DND-41 (cell line): Measurements from ENCODE around the gene PPP3CA.

Source experiments
- ATAC-seq: fragments of 200-7000 bp; cut with Tn5 transposase; 3 replicates; pipeline ENCODE4 v1.9.1; 2021; ENCODE audit warnings: low read depth; ENCODE audit not compliant: insufficient read depth
- DNase-seq: peaks from one replicate; pipeline ENCODE4 v3.0.0-alpha.2; 2020
- H2AFZ ChIP-seq: 2 replicates; pipeline ENCODE4 v1.6.0; 2012; ENCODE audit warnings: low read depth, low read length
- H3K27ac ChIP-seq: 2 replicates; pipeline ENCODE4 v1.5.1; 2012; ENCODE audit warnings: low read length, inconsistent platforms
- H3K27me3 ChIP-seq: fragments of 200-600 bp; sonication (generic); 2 replicates; pipeline ENCODE4 v1.6.0; 2012; ENCODE audit warnings: low read length, mild to moderate bottlenecking, inconsistent platforms; ENCODE audit not compliant: insufficient read depth, poor library complexity
- H3K36me3 ChIP-seq: 2 replicates; pipeline ENCODE4 v1.5.1; 2012; ENCODE audit warnings: low read length, inconsistent platforms; ENCODE audit not compliant: insufficient read depth
- H3K4me1 ChIP-seq: 2 replicates; pipeline ENCODE4 v1.5.1; 2012; ENCODE audit warnings: mild to moderate bottlenecking, low read length; ENCODE audit not compliant: insufficient read depth
- H3K4me2 ChIP-seq: 2 replicates; pipeline ENCODE4 v1.6.0; 2012; ENCODE audit warnings: mild to moderate bottlenecking, moderate library complexity, low read length, inconsistent platforms; ENCODE audit not compliant: insufficient read depth
- H3K4me3 ChIP-seq, 2 experiments: fragments of 200-600 bp in 1 of 2; shearing (Covaris generic) in 1 of 2; 2 replicates each; pipeline ENCODE4 v1.5.1; 2012 to 2016; ENCODE audit warnings: inconsistent platforms in 2 of 2, low read length in 2 of 2, mild to moderate bottlenecking in 2 of 2, low read depth in 1 of 2, moderate library complexity in 1 of 2
- H3K79me2 ChIP-seq: 2 replicates; pipeline ENCODE4 v1.6.0; 2012; ENCODE audit warnings: low read length, inconsistent platforms; ENCODE audit not compliant: insufficient read depth
- H3K9ac ChIP-seq: 2 replicates; pipeline ENCODE4 v1.6.0; 2012; ENCODE audit warnings: low read depth, mild to moderate bottlenecking, inconsistent platforms, low read length, moderate library complexity
- H3K9me3 ChIP-seq: 2 replicates; pipeline ENCODE4 v1.5.1; 2012; ENCODE audit warnings: low read length, moderate library complexity, mild to moderate bottlenecking, inconsistent platforms; ENCODE audit not compliant: insufficient read depth, severe bottlenecking
- H4K20me1 ChIP-seq: 2 replicates; pipeline ENCODE4 v1.6.0; 2012; ENCODE audit warnings: low read length; ENCODE audit not compliant: insufficient read depth
- CTCF ChIP-seq: IDR thresholded peaks from 2 replicates; pipeline ENCODE4 v1.5.1; 2012; ENCODE audit warnings: borderline replicate concordance, low read length, moderate library complexity, mild to moderate bottlenecking; ENCODE audit not compliant: poor library complexity, severe bottlenecking; ENCODE audit errors: extremely low read depth
- EZH2 ChIP-seq: IDR thresholded peaks from 3 replicates; pipeline ENCODE4 v1.6.1; 2012; ENCODE audit warnings: borderline replicate concordance, low read depth, mild to moderate bottlenecking, moderate library complexity, low read length, inconsistent platforms; ENCODE audit not compliant: severe bottlenecking

PPP3CA gene

GRCh38 chr4:101289306-101289705, 58.0 kb downstream of the PPP3CA start:
- Histone ChIP-seq H2AFZ (no peak overlapping the region), H3K4me2 (no peak overlapping the region), H3K36me3 (no peaks in the 10 kb centered on the region), H3K27me3 (no peaks in the 10 kb centered on the region), H3K9ac (no peak overlapping the region), H3K27ac (no peak overlapping the region), H4K20me1 (peaks cover 8% of the 10 kb centered on the region; the same call in 1 of the 2 replicates), H3K9me3 (no peaks in the 10 kb centered on the region), H3K4me1 (no peaks in the 10 kb centered on the region), H3K4me3 (no peak overlapping the region), H3K79me2 (peaks cover 22% of the 10 kb centered on the region)
- TF ChIP-seq CTCF (no peak), EZH2 (no peak)
- ATAC-seq (no peak), DNase-seq (no peak)

DNA sequence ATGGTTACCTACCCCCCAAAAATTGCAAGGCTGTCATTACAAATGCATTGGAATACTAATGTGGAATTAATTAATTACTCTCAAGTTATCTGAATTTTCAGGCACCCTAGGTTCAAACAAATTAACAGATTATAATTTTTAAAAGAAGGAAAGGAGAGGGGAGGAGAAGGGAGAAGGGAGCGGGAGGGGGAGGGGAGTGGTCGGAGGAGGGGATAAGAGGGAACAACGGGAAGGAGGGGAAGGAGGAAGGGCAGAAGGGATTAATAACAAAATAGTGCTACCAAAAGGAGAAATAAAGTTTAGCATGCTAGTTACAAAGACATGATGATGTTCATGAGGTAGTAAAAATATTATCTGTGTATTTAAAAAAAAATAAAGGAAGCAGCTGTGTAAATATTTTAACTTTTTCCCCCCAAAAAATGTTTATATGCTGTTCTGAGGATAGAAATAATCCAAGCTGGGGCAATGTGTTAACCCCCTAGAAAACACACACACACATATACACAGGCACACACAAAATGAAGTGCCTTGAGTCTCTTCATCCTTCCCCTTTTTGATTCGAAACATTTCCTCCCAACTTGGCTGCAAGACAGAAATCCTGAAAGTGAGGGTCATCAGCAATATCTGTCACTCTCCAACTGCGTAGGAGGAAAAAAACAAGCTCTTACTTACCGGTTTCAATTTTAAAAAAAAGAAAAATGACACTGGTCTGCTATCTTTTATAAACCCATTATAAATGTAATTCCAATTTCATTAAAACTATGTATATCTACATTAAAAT, 58.8 kb downstream of the PPP3CA start:
- peaks cover 8% of the 10 kb centered on the region; the same call in 1 of the 2 replicates for H4K20me1 ChIP-seq
- H3K79me2 ChIP-seq, result peaks cover 22% of the 10 kb centered on the region
- no peak for TF ChIP-seq CTCF
- TF ChIP-seq EZH2, result no peak
- no peak overlapping the region for H3K9ac ChIP-seq
- no peaks in the 10 kb centered on the region for H3K4me1 ChIP-seq
- no peak overlapping the region for H3K27ac ChIP-seq
- ATAC-seq, result no peak
- no peak overlapping the region for H2AFZ ChIP-seq
- no peaks in the 10 kb centered on the region for H3K9me3 ChIP-seq
- H3K36me3 ChIP-seq, result no peaks in the 10 kb centered on the region
- no peak overlapping the region for H3K4me2 ChIP-seq
- H3K27me3 ChIP-seq, result no peaks in the 10 kb centered on the region
- H3K4me3 ChIP-seq, result no peak overlapping the region
- no peak for DNase-seq

DNA sequence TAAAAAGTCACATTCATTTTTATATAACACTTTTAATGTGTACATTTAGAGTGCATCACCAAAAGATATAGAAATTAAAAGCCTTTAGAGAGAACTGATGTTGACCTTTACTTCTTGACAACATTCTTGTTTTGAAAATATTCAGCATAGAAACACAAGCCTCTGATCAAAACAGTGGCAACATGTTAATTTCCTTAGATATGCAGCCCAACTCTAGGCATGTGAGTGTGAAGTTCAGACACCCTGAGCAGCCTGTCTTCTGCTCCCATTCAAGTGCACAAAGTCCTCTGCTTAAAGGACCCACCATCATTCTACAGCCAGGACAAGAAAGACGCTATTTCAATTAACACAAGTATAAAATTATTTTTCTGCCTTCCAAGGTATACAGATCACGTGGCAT, 60.0 kb downstream of the PPP3CA start:
- Histone ChIP-seq H3K27ac (no peak overlapping the region), H3K9ac (no peak overlapping the region), H2AFZ (no peak overlapping the region), H3K4me3 (no peak overlapping the region), H3K9me3 (no peaks in the 10 kb centered on the region), H3K27me3 (no peaks in the 10 kb centered on the region), H3K4me2 (no peak overlapping the region), H4K20me1 (peaks cover 8% of the 10 kb centered on the region; the same call in 1 of the 2 replicates), H3K36me3 (no peaks in the 10 kb centered on the region), H3K79me2 (peaks cover 19% of the 10 kb centered on the region), H3K4me1 (no peaks in the 10 kb centered on the region)
- no peak for ATAC-seq
- no peak for TF ChIP-seq CTCF
- TF ChIP-seq EZH2, result no peak
- DNase-seq, result no peak
